Measurements from ENCODE around the gene KPNA1. TPM values are rescaled to one million over a fixed set of nuclear protein-coding genes. Genes with fewer than 3 reads are reported as not detected.

Gene KPNA1
- total and polyA plus RNA-seq, 2 experiments from 2014 or later, result 19.8 to 30.1 TPM

GRCh38 chr3:122392868-122393844, 121.6 kb downstream of the KPNA1 start:
- ATAC-seq (no peak), DNase-seq (ENCODE audit: low spot score) (peak; percentile 76)
- Mint-ChIP-seq H3K27ac (no peak overlapping the region), H3K9me3 (no peaks in the 10 kb centered on the region), H3K4me3 (no peak overlapping the region), H3K27me3 (ENCODE audit: insufficient read depth, low read depth, poor library complexity) (peaks cover 1% of the 10 kb centered on the region), H3K4me1 (peaks cover 6% of the 10 kb centered on the region), H3K36me3 (ENCODE audit: low read depth) (no peaks in the 10 kb centered on the region)
- H3K79me2 ChIP-seq (replicated peaks; ENCODE audit: insufficient read depth), result peaks cover 6% of the 10 kb centered on the region; the same call in 1 of the 2 replicates
- no peaks in the 10 kb centered on the region for H3F3A ChIP-seq (replicated peaks; ENCODE audit: low read depth)
- no peaks in the 10 kb centered on the region for H4K20me1 ChIP-seq (replicated peaks; ENCODE audit: insufficient read depth)
- H3K4me1 ChIP-seq (ENCODE audit: insufficient read depth), result peaks cover 5% of the 10 kb centered on the region; the same call in 1 of the 2 replicates
- H3K27ac ChIP-seq (ENCODE audit: low read depth), result 0 out of 2 replicates have a peak overlapping the region, but pooled peaks have one; percentile 10
- no peaks in the 10 kb centered on the region for H3K27me3 ChIP-seq (ENCODE audit: insufficient read depth)
- no peaks in the 10 kb centered on the region for H3K9me2 ChIP-seq (ENCODE audit: insufficient read depth)
- no peaks in the 10 kb centered on the region for H3K36me3 ChIP-seq (ENCODE audit: insufficient read depth)
- H2AFZ ChIP-seq, result no peak overlapping the region
- TF ChIP-seq CTCF (conservative IDR thresholded peaks at IDR 0.05; ENCODE audit: low read depth in 2 of 2) (peak; percentile 77 to 90), ZNF331 (CRISPR knock-in tag; IDR thresholded peaks at IDR 0.05; ENCODE audit: low read depth) (no peak)
- TF ChIP-seq, protein P1, sequence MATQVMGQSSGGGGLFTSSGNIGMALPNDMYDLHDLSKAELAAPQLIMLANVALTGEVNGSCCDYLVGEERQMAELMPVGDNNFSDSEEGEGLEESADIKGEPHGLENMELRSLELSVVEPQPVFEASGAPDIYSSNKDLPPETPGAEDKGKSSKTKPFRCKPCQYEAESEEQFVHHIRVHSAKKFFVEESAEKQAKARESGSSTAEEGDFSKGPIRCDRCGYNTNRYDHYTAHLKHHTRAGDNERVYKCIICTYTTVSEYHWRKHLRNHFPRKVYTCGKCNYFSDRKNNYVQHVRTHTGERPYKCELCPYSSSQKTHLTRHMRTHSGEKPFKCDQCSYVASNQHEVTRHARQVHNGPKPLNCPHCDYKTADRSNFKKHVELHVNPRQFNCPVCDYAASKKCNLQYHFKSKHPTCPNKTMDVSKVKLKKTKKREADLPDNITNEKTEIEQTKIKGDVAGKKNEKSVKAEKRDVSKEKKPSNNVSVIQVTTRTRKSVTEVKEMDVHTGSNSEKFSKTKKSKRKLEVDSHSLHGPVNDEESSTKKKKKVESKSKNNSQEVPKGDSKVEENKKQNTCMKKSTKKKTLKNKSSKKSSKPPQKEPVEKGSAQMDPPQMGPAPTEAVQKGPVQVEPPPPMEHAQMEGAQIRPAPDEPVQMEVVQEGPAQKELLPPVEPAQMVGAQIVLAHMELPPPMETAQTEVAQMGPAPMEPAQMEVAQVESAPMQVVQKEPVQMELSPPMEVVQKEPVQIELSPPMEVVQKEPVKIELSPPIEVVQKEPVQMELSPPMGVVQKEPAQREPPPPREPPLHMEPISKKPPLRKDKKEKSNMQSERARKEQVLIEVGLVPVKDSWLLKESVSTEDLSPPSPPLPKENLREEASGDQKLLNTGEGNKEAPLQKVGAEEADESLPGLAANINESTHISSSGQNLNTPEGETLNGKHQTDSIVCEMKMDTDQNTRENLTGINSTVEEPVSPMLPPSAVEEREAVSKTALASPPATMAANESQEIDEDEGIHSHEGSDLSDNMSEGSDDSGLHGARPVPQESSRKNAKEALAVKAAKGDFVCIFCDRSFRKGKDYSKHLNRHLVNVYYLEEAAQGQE (IDR thresholded peaks at IDR 0.05; ENCODE audit: unreplicated experiment), result no peak
- no peak overlapping the region for H3K4me3 ChIP-seq
- H3K4me2 ChIP-seq, result no peak overlapping the region

DNA sequence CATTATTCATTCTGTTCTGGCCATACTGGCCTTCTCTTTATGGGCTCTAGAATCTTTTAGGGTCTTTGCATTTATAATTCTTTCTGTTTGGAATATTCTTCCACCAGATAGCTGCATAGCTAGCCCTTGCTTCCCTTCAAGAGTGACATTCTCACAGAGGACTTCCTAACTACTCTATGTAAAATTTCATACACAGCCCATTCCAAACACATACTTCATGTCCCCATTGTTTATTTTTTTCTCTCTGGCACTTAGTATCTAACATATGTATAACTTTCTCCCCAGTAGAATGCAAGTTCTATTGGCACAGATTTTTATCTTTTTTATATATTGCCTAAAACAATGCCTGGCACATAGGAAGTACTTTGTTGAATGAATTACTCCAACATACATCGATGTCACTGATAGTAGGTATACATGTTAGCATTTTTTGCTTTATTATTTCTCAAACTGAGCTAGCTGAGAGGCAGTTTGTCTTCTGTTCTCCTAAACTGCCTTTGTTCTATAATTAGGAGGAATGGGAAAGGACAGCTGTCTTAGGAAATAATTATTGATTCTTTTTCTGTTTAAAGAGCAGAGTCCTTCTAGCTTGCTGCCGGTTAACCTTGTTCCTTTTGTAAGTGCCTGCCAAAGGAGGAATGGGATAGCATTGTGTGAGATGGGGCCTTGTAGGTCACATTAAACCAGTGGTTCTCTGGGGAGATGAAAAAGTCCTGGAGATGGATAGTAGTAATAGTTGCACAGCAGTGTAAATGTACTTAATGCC, 122.9 kb downstream of the KPNA1 start:
- Mint-ChIP-seq H3K4me1 (peaks cover 6% of the 10 kb centered on the region), H3K27me3 (ENCODE audit: insufficient read depth, low read depth, poor library complexity) (peaks cover 1% of the 10 kb centered on the region), H3K4me3 (no peak overlapping the region), H3K27ac (no peak overlapping the region), H3K9me3 (no peaks in the 10 kb centered on the region), H3K36me3 (ENCODE audit: low read depth) (no peaks in the 10 kb centered on the region)
- no peaks in the 10 kb centered on the region for H4K20me1 ChIP-seq (replicated peaks; ENCODE audit: insufficient read depth)
- peaks cover 5% of the 10 kb centered on the region; the same call in 1 of the 2 replicates for H3K4me1 ChIP-seq (ENCODE audit: insufficient read depth)
- no peaks in the 10 kb centered on the region for H3K27me3 ChIP-seq (ENCODE audit: insufficient read depth)
- no peak for ATAC-seq
- H3K4me2 ChIP-seq, result no peak overlapping the region
- H3F3A ChIP-seq (replicated peaks; ENCODE audit: low read depth), result no peaks in the 10 kb centered on the region
- peaks cover 8% of the 10 kb centered on the region; the same call in 1 of the 2 replicates for H3K79me2 ChIP-seq (replicated peaks; ENCODE audit: insufficient read depth)
- H3K9me2 ChIP-seq (ENCODE audit: insufficient read depth), result no peaks in the 10 kb centered on the region
- H2AFZ ChIP-seq, result no peak overlapping the region
- no peak for DNase-seq (ENCODE audit: low spot score)
- no peak overlapping the region for H3K4me3 ChIP-seq
- H3K27ac ChIP-seq (ENCODE audit: low read depth), result no peak overlapping the region
- no peaks in the 10 kb centered on the region for H3K36me3 ChIP-seq (ENCODE audit: insufficient read depth)
- TF ChIP-seq, protein P2, sequence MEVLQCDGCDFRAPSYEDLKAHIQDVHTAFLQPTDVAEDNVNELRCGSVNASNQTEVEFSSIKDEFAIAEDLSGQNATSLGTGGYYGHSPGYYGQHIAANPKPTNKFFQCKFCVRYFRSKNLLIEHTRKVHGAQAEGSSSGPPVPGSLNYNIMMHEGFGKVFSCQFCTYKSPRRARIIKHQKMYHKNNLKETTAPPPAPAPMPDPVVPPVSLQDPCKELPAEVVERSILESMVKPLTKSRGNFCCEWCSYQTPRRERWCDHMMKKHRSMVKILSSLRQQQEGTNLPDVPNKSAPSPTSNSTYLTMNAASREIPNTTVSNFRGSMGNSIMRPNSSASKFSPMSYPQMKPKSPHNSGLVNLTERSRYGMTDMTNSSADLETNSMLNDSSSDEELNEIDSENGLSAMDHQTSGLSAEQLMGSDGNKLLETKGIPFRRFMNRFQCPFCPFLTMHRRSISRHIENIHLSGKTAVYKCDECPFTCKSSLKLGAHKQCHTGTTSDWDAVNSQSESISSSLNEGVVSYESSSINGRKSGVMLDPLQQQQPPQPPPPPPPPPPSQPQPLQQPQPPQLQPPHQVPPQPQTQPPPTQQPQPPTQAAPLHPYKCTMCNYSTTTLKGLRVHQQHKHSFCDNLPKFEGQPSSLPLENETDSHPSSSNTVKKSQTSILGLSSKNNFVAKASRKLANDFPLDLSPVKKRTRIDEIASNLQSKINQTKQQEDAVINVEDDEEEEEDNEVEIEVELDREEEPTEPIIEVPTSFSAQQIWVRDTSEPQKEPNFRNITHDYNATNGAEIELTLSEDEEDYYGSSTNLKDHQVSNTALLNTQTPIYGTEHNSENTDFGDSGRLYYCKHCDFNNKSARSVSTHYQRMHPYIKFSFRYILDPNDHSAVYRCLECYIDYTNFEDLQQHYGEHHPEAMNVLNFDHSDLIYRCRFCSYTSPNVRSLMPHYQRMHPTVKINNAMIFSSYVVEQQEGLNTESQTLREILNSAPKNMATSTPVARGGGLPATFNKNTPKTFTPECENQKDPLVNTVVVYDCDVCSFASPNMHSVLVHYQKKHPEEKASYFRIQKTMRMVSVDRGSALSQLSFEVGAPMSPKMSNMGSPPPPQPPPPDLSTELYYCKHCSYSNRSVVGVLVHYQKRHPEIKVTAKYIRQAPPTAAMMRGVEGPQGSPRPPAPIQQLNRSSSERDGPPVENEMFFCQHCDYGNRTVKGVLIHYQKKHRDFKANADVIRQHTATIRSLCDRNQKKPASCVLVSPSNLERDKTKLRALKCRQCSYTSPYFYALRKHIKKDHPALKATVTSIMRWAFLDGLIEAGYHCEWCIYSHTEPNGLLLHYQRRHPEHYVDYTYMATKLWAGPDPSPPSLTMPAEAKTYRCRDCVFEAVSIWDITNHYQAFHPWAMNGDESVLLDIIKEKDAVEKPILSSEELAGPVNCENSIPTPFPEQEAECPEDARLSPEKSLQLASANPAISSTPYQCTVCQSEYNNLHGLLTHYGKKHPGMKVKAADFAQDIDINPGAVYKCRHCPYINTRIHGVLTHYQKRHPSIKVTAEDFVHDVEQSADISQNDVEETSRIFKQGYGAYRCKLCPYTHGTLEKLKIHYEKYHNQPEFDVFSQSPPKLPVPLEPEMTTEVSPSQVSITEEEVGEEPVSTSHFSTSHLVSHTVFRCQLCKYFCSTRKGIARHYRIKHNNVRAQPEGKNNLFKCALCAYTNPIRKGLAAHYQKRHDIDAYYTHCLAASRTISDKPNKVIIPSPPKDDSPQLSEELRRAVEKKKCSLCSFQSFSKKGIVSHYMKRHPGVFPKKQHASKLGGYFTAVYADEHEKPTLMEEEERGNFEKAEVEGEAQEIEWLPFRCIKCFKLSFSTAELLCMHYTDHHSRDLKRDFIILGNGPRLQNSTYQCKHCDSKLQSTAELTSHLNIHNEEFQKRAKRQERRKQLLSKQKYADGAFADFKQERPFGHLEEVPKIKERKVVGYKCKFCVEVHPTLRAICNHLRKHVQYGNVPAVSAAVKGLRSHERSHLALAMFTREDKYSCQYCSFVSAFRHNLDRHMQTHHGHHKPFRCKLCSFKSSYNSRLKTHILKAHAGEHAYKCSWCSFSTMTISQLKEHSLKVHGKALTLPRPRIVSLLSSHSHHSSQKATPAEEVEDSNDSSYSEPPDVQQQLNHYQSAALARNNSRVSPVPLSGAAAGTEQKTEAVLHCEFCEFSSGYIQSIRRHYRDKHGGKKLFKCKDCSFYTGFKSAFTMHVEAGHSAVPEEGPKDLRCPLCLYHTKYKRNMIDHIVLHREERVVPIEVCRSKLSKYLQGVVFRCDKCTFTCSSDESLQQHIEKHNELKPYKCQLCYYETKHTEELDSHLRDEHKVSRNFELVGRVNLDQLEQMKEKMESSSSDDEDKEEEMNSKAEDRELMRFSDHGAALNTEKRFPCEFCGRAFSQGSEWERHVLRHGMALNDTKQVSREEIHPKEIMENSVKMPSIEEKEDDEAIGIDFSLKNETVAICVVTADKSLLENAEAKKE (CRISPR knock-in tag; IDR thresholded peaks at IDR 0.05), result no peak
- TF ChIP-seq NANOG (IDR thresholded peaks at IDR 0.05; ENCODE audit: borderline replicate concordance) (no peak), EZH2phosphoT487 (IDR thresholded peaks at IDR 0.05; ENCODE audit: unreplicated experiment) (no peak), ZNF331 (CRISPR knock-in tag; IDR thresholded peaks at IDR 0.05; ENCODE audit: low read depth) (no peak)

All from GM23338 (cell line).